Spleen (tissue), 11 donors: ENCODE measurements around the gene PRPF40A. TPM values are rescaled to one million over a fixed set of nuclear protein-coding genes. Genes with fewer than 3 reads are reported as not detected.

Source experiments
- DNase-seq: peaks from one replicate; pipeline ENCODE4 v3.0.0-alpha.2; 2020
- H3K27ac ChIP-seq, 8 donors: fragments of 200-600 bp; sonication (generic) in 7 of 8; 1 replicate in 4 of 8; 2 replicates in 4 of 8; pipeline versions ENCODE4 v1.5.0 to v1.8.0; 2016 to 2021; ENCODE audit warnings: inconsistent platforms in 4 of 8, mild to moderate bottlenecking in 4 of 8, moderate library complexity in 1 of 8
- H3K27me3 ChIP-seq, 7 donors: fragments of 200-600 bp; sonication (generic) in 6 of 7; replicated peaks in 1 of 7; 1 replicate in 4 of 7; 2 replicates in 3 of 7; pipeline versions ENCODE4 v1.5.0 to v1.8.0; 2016 to 2021; ENCODE audit warnings: inconsistent platforms in 3 of 7, mild to moderate bottlenecking in 1 of 7
- H3K36me3 ChIP-seq, 6 donors: fragments of 200-600 bp; sonication (generic) in 5 of 6; 1 replicate in 4 of 6; 2 replicates in 2 of 6; pipeline versions ENCODE4 v1.5.0 to v1.8.0; 2016 to 2021; ENCODE audit warnings: inconsistent platforms in 2 of 6
- H3K4me1 ChIP-seq, 6 donors: fragments of 200-600 bp; sonication (generic) in 5 of 6; 1 replicate in 3 of 6; 2 replicates in 3 of 6; pipeline versions ENCODE4 v1.5.0 to v1.8.0; 2016 to 2021; ENCODE audit warnings: inconsistent platforms in 3 of 6
- H3K4me3 ChIP-seq, 8 donors: fragments of 200-600 bp; sonication (generic) in 7 of 8; 1 replicate in 4 of 8; 2 replicates in 4 of 8; pipeline versions ENCODE4 v1.5.0 to v1.8.0; 2016 to 2021; ENCODE audit warnings: inconsistent platforms in 4 of 8, mild to moderate bottlenecking in 4 of 8, moderate library complexity in 2 of 8
- H3K9me3 ChIP-seq, 8 donors: fragments of 200-600 bp; sonication (generic) in 7 of 8; 1 replicate in 4 of 8; 2 replicates in 4 of 8; pipeline versions ENCODE4 v1.5.0 to v1.8.0; 2016 to 2021; ENCODE audit warnings: inconsistent platforms in 4 of 8
- POLR2A ChIP-seq, 3 donors: fragments of 450-650 bp; IDR thresholded peaks; one replicate each; pipeline ENCODE4 v1.5.1; 2017; ENCODE audit warnings: antibody characterized with exemption in 3 of 3, mild to moderate bottlenecking in 1 of 3
- POLR2AphosphoS5 ChIP-seq, 3 donors: sonication (generic); formaldehyde crosslinking; IDR thresholded peaks; one replicate each; pipeline ENCODE4 v1.5.1; 2017; ENCODE audit warnings: antibody characterized with exemption in 3 of 3
- WGBS, 5 donors: extraction: QIAGEN DNeasy Blood & Tissue Kit in 3 of 5; methylation state at CpG; one replicate each; pipeline versions ENCODE4 v1.1.5 to v1.1.7; 2013 to 2018; 5-methylcytosine and 5-hydroxymethylcytosine counted together
- intact Hi-C: fragments of 100-400 bp; cut with DNase I; formaldehyde crosslinking; loops from one replicate; pipeline ENCODE4 v1.15.0; 2023; ENCODE audit warnings: low total_unique reads
- polyA plus RNA-seq, 3 donors: library from polyadenylated mRNA; stranded (reverse); fragments of 200-250 nt; gene quantifications; one replicate each; pipeline ENCODE4 v1.2.1, GENCODE V29; 2013
- total RNA-seq, 7 donors: library from RNA; depleted of rRNA in 3 of 7; stranded (reverse); fragments of >200 nt in 3 of 7; fragmentation: NEBNext Ultra II Directional in 4 of 7; extraction: Animal tissue kit (Norgen Biotek cat#: 25700) in 4 of 7; gene quantifications; one replicate each; pipeline versions ENCODE4 v1.1.0 to v1.2.1, GENCODE V29; 2016 to 2021
- TF ChIP-seq, protein P1 (sequence below), 11 experiments: fragments of 200-600 bp in 7 of 11; fragments of 450-650 bp in 4 of 11; sonication (generic) in 4 of 11; IDR thresholded peaks in 8 of 11; conservative IDR thresholded peaks in 3 of 11; 1 replicate in 7 of 11; 2 replicates in 4 of 11; pipeline versions ENCODE4 v1.4.0 to v1.8.0; 2016 to 2021; ENCODE audit warnings: antibody characterized with exemption in 11 of 11, inconsistent platforms in 4 of 11, mild to moderate bottlenecking in 1 of 11
- donor health status: healthy with polysubstance abuse.
- donor health status: DM: no; HTN: no; CAD: no; lungs with moderate emphysema.
- donor health status: DM: no; HTN: no; CAD: no.
- donor health status: Bipolar disorder and iron deficiency.
- donor health status: healthy.
- donor health status: DM: no; HTN: no; CAD: no.
- donor health status: DM: yes; HTN: yes; CAD: no.

The PRPF40A gene
- total and polyA plus RNA-seq, 10 donors, result 13.5 to 116 (median 86.7) TPM

DNA sequence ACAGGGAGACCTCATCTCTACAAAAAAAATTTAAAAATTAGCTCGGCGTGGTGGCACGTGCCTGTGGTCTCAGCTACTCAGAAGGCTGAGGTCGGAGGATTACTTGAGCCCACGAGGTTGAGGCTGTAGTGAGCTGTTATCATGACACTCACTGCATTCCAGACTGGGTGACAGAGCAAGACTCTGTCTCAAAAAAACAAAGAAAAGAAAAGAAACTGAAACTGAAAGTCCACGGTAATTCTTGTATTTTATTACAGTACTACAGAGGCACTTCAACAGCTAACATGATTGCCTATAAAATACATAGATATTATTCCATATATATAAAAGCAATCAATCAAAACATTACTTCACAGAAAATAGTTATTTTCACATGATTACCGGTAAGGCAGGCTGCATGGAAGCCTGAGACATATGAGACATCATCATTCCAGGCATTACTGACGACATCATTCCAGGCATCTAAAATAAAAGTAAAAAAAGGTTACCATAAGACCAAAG is 23.1 kb downstream of the PRPF40A start:
- TF ChIP-seq POLR2A (IDR thresholded peaks at IDR 0.05) (no peak), POLR2AphosphoS5 (IDR thresholded peaks at IDR 0.05) (no peak)
- TF ChIP-seq, protein P1, sequence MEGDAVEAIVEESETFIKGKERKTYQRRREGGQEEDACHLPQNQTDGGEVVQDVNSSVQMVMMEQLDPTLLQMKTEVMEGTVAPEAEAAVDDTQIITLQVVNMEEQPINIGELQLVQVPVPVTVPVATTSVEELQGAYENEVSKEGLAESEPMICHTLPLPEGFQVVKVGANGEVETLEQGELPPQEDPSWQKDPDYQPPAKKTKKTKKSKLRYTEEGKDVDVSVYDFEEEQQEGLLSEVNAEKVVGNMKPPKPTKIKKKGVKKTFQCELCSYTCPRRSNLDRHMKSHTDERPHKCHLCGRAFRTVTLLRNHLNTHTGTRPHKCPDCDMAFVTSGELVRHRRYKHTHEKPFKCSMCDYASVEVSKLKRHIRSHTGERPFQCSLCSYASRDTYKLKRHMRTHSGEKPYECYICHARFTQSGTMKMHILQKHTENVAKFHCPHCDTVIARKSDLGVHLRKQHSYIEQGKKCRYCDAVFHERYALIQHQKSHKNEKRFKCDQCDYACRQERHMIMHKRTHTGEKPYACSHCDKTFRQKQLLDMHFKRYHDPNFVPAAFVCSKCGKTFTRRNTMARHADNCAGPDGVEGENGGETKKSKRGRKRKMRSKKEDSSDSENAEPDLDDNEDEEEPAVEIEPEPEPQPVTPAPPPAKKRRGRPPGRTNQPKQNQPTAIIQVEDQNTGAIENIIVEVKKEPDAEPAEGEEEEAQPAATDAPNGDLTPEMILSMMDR (IDR thresholded peaks at IDR 0.05 in 8 of 11, conservative IDR thresholded peaks at IDR 0.05 in 3 of 11), result no peak
- Histone ChIP-seq H3K9me3 (no peaks in the 10 kb centered on the region), H3K4me3 (peak overlapping the region in 7 of 8 donors; percentile 4 to 51 (median 23)), H3K36me3 (peaks cover 0 to 50% (median 10%) of the 10 kb centered on the region in 6 donors), H3K4me1 (peaks cover 0 to 61% (median 22%) of the 10 kb centered on the region in 6 donors), H3K27ac (peak overlapping the region in 7 of 8 donors; percentile 46 to 75 (median 52)), H3K27me3 (no peaks in the 10 kb centered on the region)
- 12 to 34% (median 16%) methylated on average over 8 of the region's 8 CpGs for WGBS, 5 donors
- no peak for DNase-seq
- intact Hi-C loops, result no loop called here

DNA sequence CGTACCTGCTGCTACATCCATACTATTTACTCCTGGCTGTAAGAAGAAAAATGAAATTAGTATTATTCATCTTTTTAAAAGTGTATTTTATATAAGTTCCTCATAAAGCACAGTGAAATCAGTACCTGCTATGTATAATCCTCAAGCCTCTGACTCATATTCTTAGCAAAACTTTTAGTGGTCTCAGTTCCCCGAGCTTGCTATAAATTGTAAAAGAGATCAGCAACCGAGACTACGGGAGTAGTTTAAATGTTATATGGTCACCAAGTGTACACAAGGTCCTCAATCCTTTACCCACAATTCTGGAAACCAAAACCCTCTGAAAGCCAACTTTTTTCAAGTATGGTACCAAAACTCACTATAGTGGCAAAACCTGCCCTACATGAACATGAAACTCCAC is 24.2 kb downstream of the PRPF40A start:
- intact Hi-C loops, result no loop called here
- Histone ChIP-seq H3K36me3 (peaks cover 0 to 60% (median 10%) of the 10 kb centered on the region in 6 donors), H3K27me3 (no peaks in the 10 kb centered on the region), H3K4me1 (peaks cover 0 to 52% (median 22%) of the 10 kb centered on the region in 6 donors), H3K4me3 (no peak overlapping the region), H3K27ac (peak overlapping the region in 1 of 8 donors; percentile 75), H3K9me3 (no peaks in the 10 kb centered on the region)
- no peak for TF ChIP-seq POLR2A (IDR thresholded peaks at IDR 0.05)
- TF ChIP-seq, protein P1 (IDR thresholded peaks at IDR 0.05 in 8 of 11, conservative IDR thresholded peaks at IDR 0.05 in 3 of 11), result no peak
- no peak for TF ChIP-seq POLR2AphosphoS5 (IDR thresholded peaks at IDR 0.05)
- no peak for DNase-seq
- WGBS, 5 donors, result 66 to 87% (median 80%) methylated on average over 4 of the region's 4 CpGs

DNA sequence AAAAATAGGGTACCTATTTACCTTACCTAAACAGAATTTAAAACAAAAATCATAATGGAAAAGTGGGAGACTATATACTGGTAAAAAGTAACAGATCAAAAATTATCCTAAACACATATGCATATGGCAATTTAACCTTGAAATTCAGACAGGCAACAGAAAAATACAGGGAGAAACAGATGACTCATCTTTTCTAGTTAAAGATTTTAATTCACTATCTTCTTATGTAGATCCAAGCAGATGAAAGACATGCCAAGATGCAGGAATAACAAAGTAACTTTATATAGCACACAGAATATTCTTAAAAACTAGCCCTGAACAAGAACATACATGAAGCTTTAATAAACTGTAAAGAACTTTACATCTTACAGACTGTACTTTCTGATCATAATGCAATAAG is 30.9 kb downstream of the PRPF40A start:
- TF ChIP-seq POLR2A (IDR thresholded peaks at IDR 0.05), result no peak
- no peak for TF ChIP-seq POLR2AphosphoS5 (IDR thresholded peaks at IDR 0.05)
- TF ChIP-seq, protein P1 (IDR thresholded peaks at IDR 0.05 in 8 of 11, conservative IDR thresholded peaks at IDR 0.05 in 3 of 11), result no peak
- no peak for DNase-seq
- H3K4me1 ChIP-seq, result peaks cover 0 to 12% (median 0%) of the 10 kb centered on the region in 6 donors
- H3K36me3 ChIP-seq, result peaks cover 0 to 52% (median 7%) of the 10 kb centered on the region in 6 donors
- H3K9me3 ChIP-seq, result no peaks in the 10 kb centered on the region
- H3K27ac ChIP-seq, result no peak overlapping the region
- no peak overlapping the region for H3K4me3 ChIP-seq
- intact Hi-C loops, result no loop called here
- no peaks in the 10 kb centered on the region for H3K27me3 ChIP-seq

DNA sequence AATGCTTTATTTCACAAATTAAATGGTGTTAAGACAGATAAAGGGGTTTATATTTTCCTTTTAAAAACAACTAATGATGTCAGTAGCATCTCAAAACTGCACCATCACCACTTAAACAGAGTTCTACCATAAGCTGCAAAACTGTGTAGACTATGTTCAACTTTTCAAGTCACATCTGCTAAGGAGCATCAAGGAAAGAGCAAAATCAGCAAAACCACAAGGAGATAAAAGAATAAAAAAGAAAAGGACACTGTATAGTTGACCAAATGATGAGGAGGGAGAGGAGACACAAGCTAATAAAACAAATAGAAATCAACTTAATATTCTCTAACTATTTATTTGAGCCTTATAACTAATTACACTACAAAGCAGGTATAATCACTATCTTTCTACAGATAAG is 33.9 kb downstream of the PRPF40A start:
- H3K27ac ChIP-seq, result no peak overlapping the region
- no peaks in the 10 kb centered on the region for H3K9me3 ChIP-seq
- intact Hi-C loops, result no loop called here
- DNase-seq, result no peak
- H3K4me1 ChIP-seq, result peaks cover 0 to 12% (median 0%) of the 10 kb centered on the region in 6 donors
- H3K36me3 ChIP-seq, result peaks cover 0 to 56% (median 35%) of the 10 kb centered on the region in 6 donors
- no peaks in the 10 kb centered on the region for H3K27me3 ChIP-seq
- no peak overlapping the region for H3K4me3 ChIP-seq
- TF ChIP-seq POLR2AphosphoS5 (IDR thresholded peaks at IDR 0.05) (no peak), POLR2A (IDR thresholded peaks at IDR 0.05) (no peak)
- TF ChIP-seq, protein P1 (IDR thresholded peaks at IDR 0.05 in 8 of 11, conservative IDR thresholded peaks at IDR 0.05 in 3 of 11), result no peak
